ENCODE measurements around the gene OAS3. TPM values are rescaled to one million over a fixed set of nuclear protein-coding genes. Genes with fewer than 3 reads are reported as not detected.
"Not testable (repeated sequence)": the region's sequence is repeated elsewhere in the genome, so short reads cannot be mapped to it uniquely, and the experiment has no call there.

OAS3 gene
- polyA plus RNA-seq, 1 donor: 11.5 TPM

- DNase-seq: no peak
These were observed 40.9 kb downstream of the OAS3 start for GRCh38 chr12:112979041-112979680.

DNA sequence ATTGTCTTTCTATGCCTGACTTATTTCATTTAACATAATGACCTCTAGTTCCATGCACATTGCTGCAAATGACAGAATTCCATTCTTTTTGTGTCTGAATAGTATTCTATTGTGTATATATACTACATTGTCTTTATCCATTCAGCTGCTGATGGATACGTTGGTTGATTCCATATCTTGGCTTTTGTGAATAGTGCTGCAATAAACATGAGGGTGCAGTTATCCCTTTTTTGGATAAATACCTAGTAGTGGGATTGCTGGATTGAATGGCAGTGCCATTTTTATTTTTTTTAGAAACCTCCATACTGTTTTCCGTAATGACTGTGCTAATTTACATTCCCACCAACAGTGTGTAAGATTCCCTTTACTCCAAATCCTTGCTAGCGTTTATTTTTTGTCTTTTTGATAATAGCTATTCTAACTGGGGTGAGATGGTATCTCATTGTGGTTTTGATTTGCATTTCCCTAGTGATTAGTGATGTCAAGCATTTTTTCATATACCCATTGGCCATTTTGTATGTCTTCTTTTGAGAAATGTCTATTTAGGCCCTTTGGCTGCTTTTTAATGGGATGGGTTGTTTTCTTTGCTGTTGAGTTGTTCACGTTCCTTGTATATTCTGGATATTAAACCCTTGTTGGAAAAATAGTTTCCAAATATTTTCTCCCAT, 42.4 kb downstream of the OAS3 start:
- no peak for DNase-seq

DNA sequence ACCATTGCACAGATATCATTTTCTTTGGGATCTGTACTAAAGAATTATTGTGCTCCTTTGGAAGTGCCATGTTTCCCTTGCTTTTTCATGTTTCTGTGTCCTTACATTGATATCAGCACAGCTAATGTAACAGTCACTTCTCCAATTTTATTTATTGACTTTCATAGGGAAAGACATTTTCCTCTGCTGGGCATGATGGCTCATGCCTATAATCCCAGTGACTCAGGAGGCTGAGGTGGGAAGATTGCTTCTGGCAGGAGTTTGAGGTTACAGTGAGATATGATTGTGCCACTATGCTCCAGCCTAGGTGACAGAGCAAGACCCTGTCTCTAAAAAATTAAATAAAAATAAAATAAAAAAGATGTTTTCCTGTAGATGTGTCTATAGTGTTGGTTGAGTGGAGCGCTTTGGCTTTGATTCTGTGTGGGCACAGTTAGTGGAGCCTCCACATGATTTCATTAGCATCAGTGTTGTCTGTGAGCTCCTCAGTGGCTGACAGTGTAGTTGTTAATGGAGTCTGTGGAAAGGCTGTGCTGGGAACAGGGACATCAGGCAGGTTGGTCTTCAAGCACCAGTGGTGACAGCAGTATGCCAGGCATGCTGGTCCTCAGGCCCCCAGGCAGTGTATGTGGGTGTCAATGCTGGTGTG, 47.5 kb downstream of the OAS3 start:
- DNase-seq: no peak

GRCh38 chr12:112986291-112986800, 48.1 kb downstream of the OAS3 start:
- DNase-seq: no peak

DNA sequence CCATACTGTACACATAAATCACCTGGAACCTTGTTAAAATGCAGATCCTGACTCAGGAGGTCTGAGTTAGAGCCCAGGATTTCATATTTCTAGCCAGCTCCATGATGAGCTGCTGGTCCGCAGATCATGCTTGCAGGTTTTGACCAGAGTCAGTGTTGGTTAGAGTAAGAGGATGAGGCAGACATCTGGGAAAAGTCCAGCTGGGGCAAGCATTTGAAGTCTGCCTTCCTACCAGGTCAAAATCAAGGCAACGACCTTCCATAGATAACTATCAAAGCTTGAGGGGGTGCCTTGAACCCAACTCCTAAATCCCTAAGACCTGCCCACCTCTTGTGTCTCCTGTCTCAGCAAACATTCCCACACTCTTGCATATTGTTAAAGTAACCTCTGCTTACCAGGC, 49.3 kb downstream of the OAS3 start:
- no peak for DNase-seq

DNA sequence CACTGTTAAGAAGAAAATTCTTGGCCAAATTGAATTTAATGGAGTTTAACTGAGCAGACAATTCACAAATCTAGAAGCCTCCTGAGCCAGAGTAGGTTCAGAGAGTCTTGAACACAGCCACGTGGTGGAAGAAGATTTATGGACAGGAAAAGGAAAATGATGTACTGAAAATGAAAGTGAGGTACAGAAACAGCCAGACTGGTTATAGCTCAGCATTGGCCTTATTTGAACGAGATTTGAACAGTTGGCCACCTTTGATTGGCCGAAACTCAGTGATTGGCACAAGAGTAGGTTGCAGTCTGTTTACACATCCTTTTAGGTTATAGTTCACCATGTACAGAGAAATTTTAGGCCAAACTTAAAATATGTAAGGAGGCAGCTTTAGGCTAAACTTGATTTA, 50.0 kb downstream of the OAS3 start:
- DNase-seq: no peak

DNA sequence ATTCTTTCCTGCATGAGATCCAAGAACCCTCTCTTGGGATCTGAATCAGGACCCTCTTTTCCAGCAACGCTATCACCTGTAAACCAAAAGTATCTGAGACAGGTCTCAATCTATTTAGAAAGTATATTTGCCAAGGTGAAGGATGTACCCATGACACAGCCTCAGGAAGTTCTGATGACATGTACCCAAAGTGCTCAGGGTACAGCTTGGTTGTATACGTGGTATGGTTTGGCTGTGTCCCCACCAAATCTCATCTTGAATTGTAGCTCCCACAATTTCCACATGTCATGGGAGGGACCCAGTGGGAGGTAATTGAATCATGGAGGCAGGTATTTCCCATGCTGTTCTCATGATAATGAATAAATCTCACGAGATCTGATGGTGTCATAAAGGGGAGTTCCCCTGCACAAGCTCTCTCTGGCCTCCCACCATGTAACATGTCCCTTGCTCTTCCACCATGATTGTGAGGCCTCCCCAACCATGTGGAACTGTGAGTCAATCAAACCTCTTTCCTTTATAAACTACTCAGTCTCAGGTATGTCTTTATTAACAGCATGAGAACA, 50.6 kb downstream of the OAS3 start:
- not testable (repeated sequence) for DNase-seq

DNA sequence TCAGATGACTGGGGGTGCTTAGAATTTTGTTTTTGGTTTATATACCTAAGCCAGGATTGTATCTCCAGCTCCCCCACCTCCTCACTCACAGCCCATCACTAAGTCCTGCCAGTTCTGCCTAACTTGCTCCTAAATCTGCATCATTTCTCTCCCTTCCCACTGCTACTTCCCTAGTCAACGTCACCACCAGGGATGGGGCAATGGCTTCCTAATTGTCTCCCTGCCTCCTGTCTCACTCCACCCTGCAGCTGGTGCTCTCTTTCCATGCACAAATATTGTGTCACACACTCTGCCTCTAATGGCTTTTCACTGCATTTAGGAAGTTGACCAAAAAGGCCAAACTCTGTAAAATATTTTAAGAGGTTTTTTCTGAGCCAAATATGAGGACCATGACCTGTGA, 51.5 kb downstream of the OAS3 start:
- no peak for DNase-seq

GRCh38 chr12:112992541-112993398, 54.5 kb downstream of the OAS3 start:
- DNase-seq: peak; percentile 47

- DNase-seq: no peak
These were observed 56.7 kb downstream of the OAS3 start for GRCh38 chr12:112995008-112995407.

GRCh38 chr12:112996501-112996900, 58.2 kb downstream of the OAS3 start:
- DNase-seq: no peak

DNA sequence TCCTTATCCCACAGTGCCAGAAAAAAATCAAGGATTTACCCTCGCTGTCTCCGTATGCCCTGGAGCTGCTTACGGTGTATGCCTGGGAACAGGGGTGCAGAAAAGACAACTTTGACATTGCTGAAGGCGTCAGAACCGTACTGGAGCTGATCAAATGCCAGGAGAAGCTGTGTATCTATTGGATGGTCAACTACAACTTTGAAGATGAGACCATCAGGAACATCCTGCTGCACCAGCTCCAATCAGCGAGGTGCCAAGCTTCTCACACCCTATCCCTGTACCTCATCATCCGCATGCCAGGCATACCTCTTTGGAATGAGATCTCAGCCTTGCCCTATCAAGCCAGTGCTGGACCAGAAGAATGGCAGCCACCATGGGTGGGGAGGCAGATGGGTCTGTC, 59.2 kb downstream of the OAS3 start:
- no peak for DNase-seq

DNA sequence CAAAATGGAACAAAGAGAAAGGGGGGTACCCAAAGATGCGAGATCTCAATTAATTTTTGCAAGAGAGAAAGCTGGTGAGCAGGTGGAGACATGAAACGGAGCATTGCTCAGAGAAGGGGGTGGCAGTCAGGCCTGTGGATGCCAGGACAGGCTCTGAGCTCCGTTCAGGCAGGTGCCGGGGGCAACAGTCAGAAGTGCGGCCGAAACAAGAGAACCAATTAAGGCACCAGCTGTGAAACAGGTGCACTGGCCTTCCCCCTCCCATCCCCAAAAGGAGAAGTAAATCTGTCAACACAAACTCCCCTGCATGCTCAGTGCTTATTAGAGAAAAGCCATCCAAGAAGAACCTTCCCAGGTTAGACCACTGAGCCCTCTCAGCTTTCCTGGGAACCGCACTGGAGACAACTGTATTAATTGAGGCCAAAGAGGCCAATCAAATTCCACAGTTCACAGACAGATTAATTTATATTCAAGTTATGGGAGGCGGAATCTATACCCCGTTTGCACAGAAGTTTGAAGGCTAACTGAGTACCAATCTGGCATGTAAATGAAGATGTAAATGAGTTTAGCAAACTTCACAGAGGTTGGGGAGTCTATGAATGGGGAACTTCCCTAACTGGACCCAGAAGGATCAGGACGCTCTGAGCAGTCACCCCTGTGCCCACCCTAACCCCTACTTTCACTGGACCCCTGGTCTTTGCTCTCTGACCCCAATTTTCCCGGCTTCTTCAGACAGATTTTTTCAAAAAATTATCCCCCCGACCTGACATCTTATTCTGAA, 60.9 kb downstream of the OAS3 start:
- DNase-seq: no peak

DNA sequence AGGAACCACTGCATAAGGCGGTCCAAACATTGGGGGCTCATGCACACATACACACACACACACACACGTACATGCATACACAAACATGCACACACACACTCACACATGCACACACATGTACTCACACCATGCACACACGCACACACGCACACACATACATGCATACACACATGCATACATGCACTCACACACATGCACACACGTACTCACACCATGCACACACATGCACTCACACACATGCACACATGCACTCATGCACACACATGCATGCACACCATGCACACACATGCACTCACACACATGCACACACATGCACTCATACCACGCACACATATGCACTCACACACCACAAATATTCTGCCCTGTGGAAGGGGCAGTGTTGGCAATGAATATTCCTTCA, 62.2 kb downstream of the OAS3 start:
- DNase-seq: no peak

- no peak for DNase-seq
These were observed 63.9 kb downstream of the OAS3 start for GRCh38 chr12:113002155-113002554.

GRCh38 chr12:113002676-113003075, 64.4 kb downstream of the OAS3 start:
- no peak for DNase-seq

- DNase-seq: no peak
These were observed 65.4 kb downstream of the OAS3 start for GRCh38 chr12:113003636-113004035.

DNA sequence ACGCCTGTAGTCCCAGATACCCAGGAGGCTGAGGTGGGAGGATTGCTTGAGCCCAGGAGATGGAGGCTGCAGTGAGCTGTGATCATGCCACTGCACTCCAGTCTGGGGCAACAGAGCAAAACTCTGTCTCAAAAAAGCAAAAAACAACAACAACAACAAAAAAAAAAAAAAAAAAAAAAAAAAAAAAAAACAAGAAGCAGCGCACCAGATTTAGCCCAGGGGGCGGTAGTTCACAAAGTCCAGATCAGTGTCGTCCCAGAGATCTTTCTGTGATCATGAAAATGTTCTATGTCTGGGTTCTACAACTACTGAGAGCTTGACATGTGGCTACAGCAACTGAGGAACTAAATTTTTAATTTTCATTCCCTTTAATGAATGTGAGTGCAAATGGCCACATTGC, 67.5 kb downstream of the OAS3 start:
- no peak for DNase-seq

DNA sequence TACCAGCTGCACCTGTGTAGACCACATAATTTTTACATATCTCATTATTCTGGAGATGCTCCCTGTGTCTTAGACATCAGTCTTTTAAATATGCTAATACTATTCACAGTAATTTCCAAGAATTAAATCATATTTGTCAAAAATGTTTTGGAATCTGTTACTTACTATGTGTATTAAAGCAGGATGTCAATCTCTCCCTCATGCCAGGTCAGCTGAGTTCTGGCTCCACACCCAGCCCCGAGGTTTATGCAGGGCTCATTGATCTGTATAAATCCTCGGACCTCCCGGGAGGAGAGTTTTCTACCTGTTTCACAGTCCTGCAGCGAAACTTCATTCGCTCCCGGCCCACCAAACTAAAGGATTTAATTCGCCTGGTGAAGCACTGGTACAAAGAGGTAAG, 67.9 kb downstream of the OAS3 start:
- no peak for DNase-seq

- DNase-seq: no peak
These were observed 68.4 kb downstream of the OAS3 start for GRCh38 chr12:113006641-113007040.

DNA sequence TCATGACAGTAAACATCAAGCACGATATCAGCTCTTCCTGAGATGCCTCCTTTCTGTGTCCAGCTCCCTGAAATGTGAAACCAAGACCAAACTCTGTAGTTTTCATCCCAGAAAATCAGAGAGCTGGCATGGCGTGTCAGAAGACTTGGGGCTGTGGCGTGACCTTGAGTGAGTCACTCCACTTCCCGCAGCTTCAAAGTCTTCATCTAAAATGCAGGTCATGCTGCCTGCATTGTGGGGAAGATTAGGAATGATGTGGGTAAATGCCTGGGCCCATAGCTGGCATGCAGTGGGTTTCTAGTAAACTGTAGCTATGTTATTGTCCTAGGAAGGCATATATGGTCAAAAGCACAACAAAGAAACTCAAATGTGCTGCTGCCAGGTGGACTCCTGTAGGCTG, 68.9 kb downstream of the OAS3 start:
- DNase-seq: no peak
